Activated naive CD8-positive, alpha-beta T cell treated with anti-CD3 and anti-CD28 coated beads for 36 hours (primary cell): ENCODE results near the gene RERE. TPM values are rescaled to one million over a fixed set of nuclear protein-coding genes. Genes with fewer than 3 reads are reported as not detected.

Experiments
- DNase-seq: peaks from one replicate; pipeline ENCODE4 v3.0.0; 2021
- H3K27ac Mint-ChIP-seq: one replicate; pipeline ENCODE4 v1.8.0; 2022; ENCODE audit warnings: mild to moderate bottlenecking, moderate library complexity, mixed read lengths
- H3K27me3 Mint-ChIP-seq: one replicate; pipeline ENCODE4 v1.8.0; 2022; ENCODE audit warnings: mild to moderate bottlenecking, mixed read lengths
- H3K36me3 Mint-ChIP-seq: one replicate; pipeline ENCODE4 v1.8.0; 2021; ENCODE audit warnings: mild to moderate bottlenecking, mixed read lengths
- H3K4me1 Mint-ChIP-seq: one replicate; pipeline ENCODE4 v1.8.0; 2021; ENCODE audit warnings: mixed read lengths
- H3K4me3 Mint-ChIP-seq: one replicate; pipeline ENCODE4 v1.8.0; 2022; ENCODE audit warnings: mild to moderate bottlenecking, moderate library complexity, mixed read lengths
- H3K9me3 Mint-ChIP-seq: one replicate; pipeline ENCODE4 v1.8.0; 2022; ENCODE audit warnings: mixed read lengths
- total RNA-seq, 2 experiments: library from RNA; stranded (reverse); gene quantifications; one replicate each; pipeline ENCODE4 v1.2.3, GENCODE V29; 2021

The RERE gene
- total RNA-seq, 2 experiments from 2014 or later, result 36.8 to 39.6 TPM

DNA sequence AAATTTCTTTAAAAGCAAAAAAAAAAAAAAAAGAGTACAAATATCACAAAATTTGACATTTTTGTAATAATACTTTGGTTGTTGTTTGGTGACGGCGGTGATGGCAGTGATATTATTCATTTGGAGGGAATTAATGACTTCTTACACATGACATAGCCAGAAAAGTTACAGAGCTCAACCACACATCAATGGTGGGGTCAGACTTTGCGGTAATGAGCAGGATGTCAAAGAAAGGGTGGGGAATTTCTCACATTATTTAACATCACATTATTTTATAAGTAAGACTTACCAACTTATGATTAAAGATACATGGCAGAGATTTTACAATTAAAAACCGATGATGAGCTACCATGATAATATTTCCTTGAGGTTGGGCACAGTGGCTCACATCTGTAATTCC, 248.2 kb downstream of the RERE start:
- Mint-ChIP-seq H3K36me3 (peaks cover 4% of the 10 kb centered on the region), H3K9me3 (no peaks in the 10 kb centered on the region), H3K4me1 (peaks cover 4% of the 10 kb centered on the region), H3K27ac (no peak overlapping the region), H3K27me3 (no peaks in the 10 kb centered on the region), H3K4me3 (no peak overlapping the region)
- no peak for DNase-seq

GRCh38 chr1:8568837-8569236, 248.6 kb downstream of the RERE start:
- DNase-seq, result no peak
- peaks cover 4% of the 10 kb centered on the region for H3K4me1 Mint-ChIP-seq
- no peak overlapping the region for H3K4me3 Mint-ChIP-seq
- H3K36me3 Mint-ChIP-seq, result peaks cover 4% of the 10 kb centered on the region
- no peak overlapping the region for H3K27ac Mint-ChIP-seq
- no peaks in the 10 kb centered on the region for H3K9me3 Mint-ChIP-seq
- H3K27me3 Mint-ChIP-seq, result no peaks in the 10 kb centered on the region

DNA sequence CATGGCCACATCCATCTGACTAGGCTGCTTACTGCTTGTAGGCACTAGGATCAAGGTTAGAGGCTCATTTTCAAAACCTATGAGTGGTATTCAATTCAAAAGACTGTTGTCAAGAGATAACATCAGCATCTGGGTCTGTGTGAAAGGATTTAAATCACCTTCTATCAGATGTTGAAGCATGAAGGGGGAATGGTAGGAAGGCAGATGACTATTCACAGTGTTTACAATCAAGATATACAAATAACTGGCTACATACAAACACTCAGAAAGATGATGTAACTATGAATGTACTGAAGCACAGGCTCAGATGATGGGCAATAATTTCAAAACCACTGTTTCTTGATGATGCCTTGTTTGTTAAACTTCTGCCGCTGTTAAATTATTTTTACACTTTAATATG, 250.3 kb downstream of the RERE start:
- Mint-ChIP-seq H3K27me3 (no peaks in the 10 kb centered on the region), H3K36me3 (peaks cover 4% of the 10 kb centered on the region), H3K4me3 (no peak overlapping the region), H3K9me3 (no peaks in the 10 kb centered on the region), H3K27ac (no peak overlapping the region), H3K4me1 (peaks cover 13% of the 10 kb centered on the region)
- DNase-seq, result no peak

GRCh38 chr1:8565802-8566201, 251.6 kb downstream of the RERE start:
- Mint-ChIP-seq H3K27ac (no peak overlapping the region), H3K4me1 (peaks cover 20% of the 10 kb centered on the region), H3K36me3 (peaks cover 4% of the 10 kb centered on the region), H3K4me3 (no peak overlapping the region), H3K9me3 (no peaks in the 10 kb centered on the region), H3K27me3 (no peaks in the 10 kb centered on the region)
- DNase-seq, result no peak

GRCh38 chr1:8563944-8564537, 253.4 kb downstream of the RERE start:
- H3K27ac Mint-ChIP-seq, result no peak overlapping the region
- no peaks in the 10 kb centered on the region for H3K9me3 Mint-ChIP-seq
- DNase-seq, result no peak
- H3K36me3 Mint-ChIP-seq, result peaks cover 4% of the 10 kb centered on the region
- H3K27me3 Mint-ChIP-seq, result no peaks in the 10 kb centered on the region
- H3K4me1 Mint-ChIP-seq, result peaks cover 22% of the 10 kb centered on the region
- no peak overlapping the region for H3K4me3 Mint-ChIP-seq

DNA sequence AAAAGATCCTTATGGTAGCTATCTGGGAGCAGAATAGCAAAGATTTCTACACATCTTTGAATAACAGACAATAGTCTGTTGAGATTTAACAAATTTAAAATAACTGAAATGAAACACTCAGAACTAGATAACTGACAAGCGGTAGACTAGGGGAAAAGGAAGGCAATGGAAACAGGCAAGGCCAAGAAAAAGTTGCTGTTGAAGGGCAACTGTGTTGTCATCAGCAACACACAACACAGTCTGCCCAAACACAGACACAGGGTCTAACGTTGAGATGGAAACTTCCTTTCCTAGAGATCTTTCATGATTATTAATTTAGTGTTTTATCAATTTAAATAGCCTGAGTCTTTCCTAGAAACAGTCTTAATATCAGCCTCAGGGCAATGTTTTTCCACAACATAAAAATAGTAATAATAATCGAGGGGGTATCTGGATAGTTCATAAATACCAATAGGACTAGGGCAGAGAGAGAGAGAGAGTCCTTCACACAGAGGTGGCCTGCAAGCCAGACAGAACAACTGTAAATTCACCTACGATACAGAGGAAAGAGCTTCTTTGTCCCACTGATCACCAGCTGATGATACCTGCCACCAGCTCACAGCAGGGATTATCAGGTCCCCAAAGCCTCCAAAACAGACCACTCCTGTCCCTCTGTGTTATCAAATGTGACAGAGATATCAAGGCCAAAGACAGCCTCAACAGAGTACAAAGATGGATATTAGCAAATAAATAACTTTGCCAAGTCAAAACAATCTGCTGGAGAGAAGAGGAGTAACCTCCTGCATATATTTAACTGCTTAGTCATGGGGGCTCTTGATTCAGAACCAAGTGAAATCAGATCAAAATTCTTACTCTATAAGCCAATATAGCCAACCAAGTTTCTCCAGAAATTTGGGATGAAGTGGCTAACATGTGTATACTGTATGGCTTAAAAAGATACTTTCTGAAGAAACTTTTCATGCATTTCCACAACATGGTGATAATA, 254.3 kb downstream of the RERE start:
- H3K4me3 Mint-ChIP-seq, result no peak overlapping the region

GRCh38 chr1:8562222-8562621, 255.2 kb downstream of the RERE start:
- peaks cover 4% of the 10 kb centered on the region for H3K36me3 Mint-ChIP-seq
- H3K9me3 Mint-ChIP-seq, result no peaks in the 10 kb centered on the region
- peaks cover 23% of the 10 kb centered on the region for H3K4me1 Mint-ChIP-seq
- DNase-seq, result no peak
- H3K27ac Mint-ChIP-seq, result no peak overlapping the region
- H3K27me3 Mint-ChIP-seq, result no peaks in the 10 kb centered on the region
- no peak overlapping the region for H3K4me3 Mint-ChIP-seq

More for the DNA sequence above, 254.3 kb downstream of the RERE start:
- peaks cover 22% of the 10 kb centered on the region for H3K4me1 Mint-ChIP-seq
- H3K36me3 Mint-ChIP-seq, result peaks cover 4% of the 10 kb centered on the region
- peak overlapping the region; percentile 22 for H3K27ac Mint-ChIP-seq
- DNase-seq, result no peak
- H3K9me3 Mint-ChIP-seq, result no peaks in the 10 kb centered on the region
- H3K27me3 Mint-ChIP-seq, result no peaks in the 10 kb centered on the region

- Mint-ChIP-seq H3K4me1 (peaks cover 26% of the 10 kb centered on the region), H3K4me3 (no peak overlapping the region), H3K27me3 (no peaks in the 10 kb centered on the region), H3K27ac (no peak overlapping the region), H3K9me3 (no peaks in the 10 kb centered on the region), H3K36me3 (peaks cover 4% of the 10 kb centered on the region)
- no peak for DNase-seq
Observed at GRCh38 chr1:8560611-8561544, 256.6 kb downstream of the RERE start.

- Mint-ChIP-seq H3K4me1 (peaks cover 35% of the 10 kb centered on the region), H3K9me3 (no peaks in the 10 kb centered on the region), H3K36me3 (peaks cover 6% of the 10 kb centered on the region), H3K27ac (no peak overlapping the region), H3K27me3 (no peaks in the 10 kb centered on the region), H3K4me3 (no peak overlapping the region)
- DNase-seq, result no peak
Observed at GRCh38 chr1:8560035-8560434, 257.4 kb downstream of the RERE start.

GRCh38 chr1:8555582-8555981, 261.9 kb downstream of the RERE start:
- DNase-seq, result no peak
- H3K27me3 Mint-ChIP-seq, result no peaks in the 10 kb centered on the region
- no peak overlapping the region for H3K4me3 Mint-ChIP-seq
- peaks cover 15% of the 10 kb centered on the region for H3K36me3 Mint-ChIP-seq
- peaks cover 39% of the 10 kb centered on the region for H3K4me1 Mint-ChIP-seq
- no peak overlapping the region for H3K27ac Mint-ChIP-seq
- no peaks in the 10 kb centered on the region for H3K9me3 Mint-ChIP-seq

GRCh38 chr1:8554956-8555534, 262.4 kb downstream of the RERE start:
- H3K9me3 Mint-ChIP-seq, result no peaks in the 10 kb centered on the region
- DNase-seq, result no peak
- H3K36me3 Mint-ChIP-seq, result peaks cover 15% of the 10 kb centered on the region
- H3K27ac Mint-ChIP-seq, result peak overlapping the region; percentile 34
- no peaks in the 10 kb centered on the region for H3K27me3 Mint-ChIP-seq
- H3K4me3 Mint-ChIP-seq, result no peak overlapping the region
- peaks cover 39% of the 10 kb centered on the region for H3K4me1 Mint-ChIP-seq

DNA sequence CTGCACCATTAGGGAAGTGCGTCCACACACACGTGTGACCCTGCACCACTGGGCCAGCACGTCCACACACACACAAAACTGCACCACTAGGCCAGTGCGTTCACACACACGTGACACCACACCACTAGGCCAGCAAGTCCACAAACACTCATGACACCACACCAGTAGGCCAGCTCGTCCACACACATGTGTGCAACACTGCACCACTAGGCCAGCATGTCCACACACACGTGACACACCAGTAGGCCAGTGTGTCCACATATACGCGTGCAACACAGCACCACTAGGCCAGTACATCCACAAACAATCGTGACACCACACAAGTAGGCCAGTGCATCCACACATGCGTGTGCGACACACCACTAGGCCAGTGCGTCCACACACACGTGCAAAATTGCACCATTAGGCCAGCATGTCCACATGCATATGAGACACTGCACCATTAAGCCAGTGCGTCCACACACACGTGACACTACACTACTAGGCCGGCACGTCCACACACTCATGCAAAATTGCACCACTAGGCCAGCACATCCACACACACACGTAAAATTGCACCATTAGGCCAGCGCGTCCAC, 264.5 kb downstream of the RERE start:
- no peaks in the 10 kb centered on the region for H3K9me3 Mint-ChIP-seq
- no peak overlapping the region for H3K27ac Mint-ChIP-seq
- H3K4me1 Mint-ChIP-seq, result peaks cover 39% of the 10 kb centered on the region
- H3K36me3 Mint-ChIP-seq, result peaks cover 15% of the 10 kb centered on the region
- DNase-seq, result no peak
- no peaks in the 10 kb centered on the region for H3K27me3 Mint-ChIP-seq
- H3K4me3 Mint-ChIP-seq, result no peak overlapping the region

DNA sequence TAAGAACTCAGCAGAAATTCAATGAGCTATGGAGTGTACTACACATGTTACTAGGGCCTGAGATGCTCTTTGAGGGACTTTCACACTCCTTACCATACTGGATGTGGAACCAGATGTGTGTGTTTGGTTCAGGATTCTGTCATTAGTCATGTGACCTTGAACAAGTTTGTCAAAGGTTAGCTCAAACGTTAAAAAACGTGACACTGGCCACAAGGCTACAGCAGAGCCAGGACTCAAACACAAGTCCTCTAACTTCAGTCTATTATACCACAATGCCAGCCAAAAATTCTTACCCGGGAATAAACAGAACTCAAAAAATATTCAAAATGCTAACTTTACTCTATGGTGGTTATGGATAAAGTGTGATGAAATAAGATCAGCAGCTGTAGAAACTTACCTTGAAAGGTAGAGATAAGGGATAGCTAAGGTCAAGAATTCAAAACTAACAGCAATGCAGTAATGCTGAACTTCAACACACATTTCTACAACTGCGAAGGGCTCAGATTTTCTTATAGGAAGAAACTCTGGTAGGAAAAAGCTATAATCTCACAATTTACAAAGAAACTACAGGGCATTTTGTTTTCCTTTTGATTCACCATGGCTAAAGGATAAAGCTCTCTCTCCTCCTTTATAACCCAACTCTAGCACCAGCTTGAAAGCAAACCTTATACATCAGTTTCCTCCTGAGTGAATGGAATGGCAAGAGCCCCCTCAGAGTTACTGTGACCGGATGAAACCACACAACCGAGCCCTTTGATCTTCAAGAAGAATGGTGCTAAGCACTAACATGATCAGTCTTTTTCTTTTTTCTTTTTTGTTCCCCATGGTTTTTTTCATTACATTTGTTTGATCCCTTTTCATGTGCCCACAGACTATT, 265.6 kb downstream of the RERE start:
- Mint-ChIP-seq H3K27ac (no peak overlapping the region), H3K36me3 (peaks cover 15% of the 10 kb centered on the region), H3K4me1 (peaks cover 35% of the 10 kb centered on the region), H3K4me3 (no peak overlapping the region), H3K9me3 (no peaks in the 10 kb centered on the region), H3K27me3 (no peaks in the 10 kb centered on the region)
- no peak for DNase-seq
